GM10248 (cell line): ENCODE measurements around the gene PROK2.

Experiments
- CTCF ChIA-PET: fragments of 300-600 bp; sonication (Branson Sonifier 250); formaldehyde crosslinking; extraction: SDS; loops from one replicate; lab custom pipeline; 2021; ENCODE audit warnings: antibody characterized with exemption; lab: Yijun Ruan, JAX
- POLR2A ChIA-PET: fragments of 350-650 bp; sonication (Branson Sonifier 250); formaldehyde crosslinking; extraction: SDS; loops from one replicate; lab custom pipeline; 2020; ENCODE audit warnings: antibody characterized with exemption; lab: Yijun Ruan, JAX
- DNase-seq: peaks from one replicate; pipeline ENCODE4 v3.0.0; 2012; ENCODE audit errors: extremely low spot score
- TF ChIP-seq, protein P1 (sequence below): IDR thresholded peaks from 2 replicates; pipeline ENCODE4 v1.5.1; 2012; ENCODE audit warnings: mild to moderate bottlenecking, low read depth; ENCODE audit errors: extremely low read depth, missing control alignments, control extremely low read depth

Gene PROK2

DNA sequence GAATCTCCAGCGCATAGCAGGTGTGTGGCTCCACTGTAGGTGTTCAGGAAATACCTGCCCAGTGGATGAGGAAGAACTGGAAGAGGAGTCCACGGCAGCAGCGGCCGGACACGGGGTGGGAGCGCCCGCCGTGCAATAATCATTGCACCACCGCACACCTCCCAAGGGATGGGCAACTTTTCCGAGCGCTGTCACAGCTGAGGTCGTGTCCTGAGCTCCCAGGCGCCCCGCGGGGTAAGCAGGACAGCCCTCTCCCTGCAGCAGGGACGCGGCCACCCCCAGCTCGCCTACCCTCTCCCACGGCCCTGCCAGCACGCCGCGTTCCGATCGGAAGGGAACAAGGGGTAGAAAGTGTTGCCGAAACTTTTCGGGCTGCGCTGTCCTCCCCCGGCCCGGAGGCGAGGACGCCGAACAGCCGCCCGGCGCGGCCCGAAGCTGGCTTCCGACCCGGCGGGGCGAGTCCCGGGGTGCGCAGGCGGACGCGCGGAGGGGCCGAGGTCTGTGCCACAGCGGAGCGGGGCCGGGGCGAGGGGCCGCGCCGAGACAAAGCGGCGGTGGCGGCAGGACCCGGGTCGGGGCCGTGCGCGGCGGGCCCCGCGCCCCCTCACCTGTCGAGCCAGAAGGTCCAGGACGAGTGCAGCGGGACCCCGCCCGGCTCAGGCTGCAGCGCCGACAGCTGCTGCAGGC lies 60.2 kb downstream of the PROK2 start:
- peak; percentile 43 for DNase-seq
- TF ChIP-seq, protein P1, sequence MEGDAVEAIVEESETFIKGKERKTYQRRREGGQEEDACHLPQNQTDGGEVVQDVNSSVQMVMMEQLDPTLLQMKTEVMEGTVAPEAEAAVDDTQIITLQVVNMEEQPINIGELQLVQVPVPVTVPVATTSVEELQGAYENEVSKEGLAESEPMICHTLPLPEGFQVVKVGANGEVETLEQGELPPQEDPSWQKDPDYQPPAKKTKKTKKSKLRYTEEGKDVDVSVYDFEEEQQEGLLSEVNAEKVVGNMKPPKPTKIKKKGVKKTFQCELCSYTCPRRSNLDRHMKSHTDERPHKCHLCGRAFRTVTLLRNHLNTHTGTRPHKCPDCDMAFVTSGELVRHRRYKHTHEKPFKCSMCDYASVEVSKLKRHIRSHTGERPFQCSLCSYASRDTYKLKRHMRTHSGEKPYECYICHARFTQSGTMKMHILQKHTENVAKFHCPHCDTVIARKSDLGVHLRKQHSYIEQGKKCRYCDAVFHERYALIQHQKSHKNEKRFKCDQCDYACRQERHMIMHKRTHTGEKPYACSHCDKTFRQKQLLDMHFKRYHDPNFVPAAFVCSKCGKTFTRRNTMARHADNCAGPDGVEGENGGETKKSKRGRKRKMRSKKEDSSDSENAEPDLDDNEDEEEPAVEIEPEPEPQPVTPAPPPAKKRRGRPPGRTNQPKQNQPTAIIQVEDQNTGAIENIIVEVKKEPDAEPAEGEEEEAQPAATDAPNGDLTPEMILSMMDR = no peak
- ChIA-PET POLR2A (no interaction called here), CTCF (interaction anchor here (1.5 kb wide), 1 partner anchor 1097 kb away, joined by 4 read pairs; no protein-coding TSS in a partner anchor)

DNA sequence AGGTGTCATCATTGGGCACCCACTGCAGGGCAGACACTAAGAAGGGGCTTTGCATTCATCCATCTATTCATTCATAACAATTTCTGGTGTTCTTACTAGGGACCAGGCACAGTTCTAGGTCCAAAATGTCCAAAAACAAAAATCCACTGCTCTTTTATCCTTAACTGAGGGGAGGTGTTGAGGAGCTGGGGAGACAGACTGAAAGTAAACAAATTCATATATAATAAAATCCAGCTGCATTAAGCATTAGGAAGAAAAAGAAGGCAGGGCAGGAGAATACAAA lies 60.8 kb downstream of the PROK2 start:
- DNase-seq = no peak
- POLR2A ChIA-PET = no interaction called here
- TF ChIP-seq, protein P1 = no peak
- CTCF ChIA-PET = interaction anchor here (1.5 kb wide), 1 partner anchor 1098 kb away, joined by 4 read pairs; no protein-coding TSS in a partner anchor

DNA sequence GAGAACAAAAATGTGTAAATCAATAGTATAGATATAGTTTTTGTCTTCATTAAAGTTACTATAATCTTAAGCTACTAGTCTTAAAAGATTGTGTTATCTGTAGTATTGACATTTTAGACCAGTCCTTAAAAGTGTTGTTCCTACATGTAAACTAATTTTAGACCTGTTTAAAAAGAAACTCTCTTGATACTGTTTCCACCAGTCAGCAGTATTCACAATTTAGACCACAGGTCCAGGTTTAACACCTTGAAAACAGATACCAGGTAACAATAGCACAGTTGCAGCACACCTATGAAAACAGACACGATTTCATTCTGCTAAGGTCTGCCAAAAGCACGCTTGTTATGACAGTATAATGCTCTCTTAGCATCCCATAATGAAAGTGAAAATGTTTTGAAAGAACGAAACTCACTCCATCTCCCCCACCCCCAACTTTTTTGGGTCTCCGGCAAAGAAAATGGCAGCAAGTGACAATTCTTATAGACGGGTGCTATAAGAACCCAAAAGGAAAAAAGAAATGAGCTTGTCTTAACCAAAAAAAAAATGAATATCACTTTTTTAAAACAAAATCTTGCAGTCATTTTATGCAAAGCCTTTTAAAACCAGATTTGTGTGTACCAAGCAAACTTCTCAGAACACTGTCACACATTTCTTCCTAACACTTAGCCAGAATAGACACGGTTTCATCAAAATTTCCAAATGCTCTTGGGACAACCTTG lies 61.3 kb downstream of the PROK2 start:
- DNase-seq = peak; percentile 28
- TF ChIP-seq, protein P1 = no peak
- ChIA-PET POLR2A (no interaction called here), CTCF (interaction anchor here (1.2 to 1.5 kb wide), 2 partner anchors 10 to 1098 kb away, joined by 3 to 4 read pairs; no protein-coding TSS in a partner anchor)

DNA sequence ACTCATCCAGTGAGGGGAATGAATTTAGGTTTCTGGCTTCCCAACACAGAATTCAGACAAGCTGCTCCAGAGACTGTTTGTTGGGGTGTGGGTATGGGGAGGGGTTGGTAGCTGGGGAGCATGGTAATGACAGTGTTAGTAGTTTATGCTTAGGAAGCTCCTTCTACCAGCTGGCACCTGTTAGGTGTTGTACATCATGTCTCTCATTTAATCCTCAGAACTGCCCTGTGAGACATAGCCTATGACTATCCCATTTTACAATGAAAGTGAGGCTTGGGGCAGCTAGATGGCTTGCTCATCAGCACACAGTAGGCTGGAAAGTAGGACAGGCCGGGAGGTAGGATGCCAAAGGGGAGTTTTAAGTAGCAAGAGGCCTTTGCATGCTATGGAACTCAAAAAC lies 62.3 kb downstream of the PROK2 start:
- ChIA-PET POLR2A (no interaction called here), CTCF (interaction anchor here (1.2 kb wide), 1 partner anchor 11 kb away, joined by 3 read pairs; no protein-coding TSS in a partner anchor)
- DNase-seq = no peak
- TF ChIP-seq, protein P1 = no peak
